DOHH2 (cell line): ENCODE measurements around the gene SLC36A2.

Experiments
- EZH2phosphoT487 ChIP-seq: fragments of 200-600 bp; sonication (generic); IDR thresholded peaks from 2 replicates; pipeline ENCODE4 v1.6.1; 2017; ENCODE audit warnings: borderline replicate concordance, mild to moderate bottlenecking, antibody characterized with exemption, low read length, moderate library complexity, mixed read lengths
- TF ChIP-seq, protein P1 (sequence below): fragments of 200-600 bp; sonication (generic); IDR thresholded peaks from one replicate; pipeline ENCODE4 v1.5.1; 2014; ENCODE audit warnings: antibody characterized with exemption, mild to moderate bottlenecking, low read depth, low read length; ENCODE audit not compliant: poor library complexity, severe bottlenecking

DNA sequence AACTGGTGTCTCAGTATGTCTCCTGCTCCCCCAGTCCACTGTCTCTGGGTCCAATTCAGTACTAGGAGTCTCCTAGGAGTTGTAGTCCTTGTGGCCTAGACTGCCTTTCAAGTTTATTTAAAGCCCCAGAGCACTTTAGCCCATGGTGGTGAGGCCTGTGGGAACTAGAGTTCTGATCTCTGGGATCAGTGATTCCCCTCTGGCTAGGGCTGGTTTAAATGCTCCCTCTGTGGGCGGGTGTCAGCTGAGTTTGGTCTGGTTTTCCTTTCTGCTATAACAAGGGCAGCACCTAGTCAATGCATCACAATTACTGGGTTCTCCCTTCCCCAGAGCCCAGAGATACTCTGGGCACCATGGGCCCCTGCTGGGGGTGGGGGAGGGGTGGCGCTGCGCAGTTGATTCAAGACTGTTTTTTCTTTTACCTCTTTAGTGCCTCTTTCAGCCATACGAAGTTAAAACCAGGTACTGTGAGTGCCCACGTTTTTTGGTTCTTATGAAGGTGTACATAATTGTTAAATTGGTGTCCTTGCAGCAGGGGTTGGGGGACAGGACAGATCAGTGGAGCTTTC is 34.5 kb downstream of the SLC36A2 start:
- TF ChIP-seq, protein P1, sequence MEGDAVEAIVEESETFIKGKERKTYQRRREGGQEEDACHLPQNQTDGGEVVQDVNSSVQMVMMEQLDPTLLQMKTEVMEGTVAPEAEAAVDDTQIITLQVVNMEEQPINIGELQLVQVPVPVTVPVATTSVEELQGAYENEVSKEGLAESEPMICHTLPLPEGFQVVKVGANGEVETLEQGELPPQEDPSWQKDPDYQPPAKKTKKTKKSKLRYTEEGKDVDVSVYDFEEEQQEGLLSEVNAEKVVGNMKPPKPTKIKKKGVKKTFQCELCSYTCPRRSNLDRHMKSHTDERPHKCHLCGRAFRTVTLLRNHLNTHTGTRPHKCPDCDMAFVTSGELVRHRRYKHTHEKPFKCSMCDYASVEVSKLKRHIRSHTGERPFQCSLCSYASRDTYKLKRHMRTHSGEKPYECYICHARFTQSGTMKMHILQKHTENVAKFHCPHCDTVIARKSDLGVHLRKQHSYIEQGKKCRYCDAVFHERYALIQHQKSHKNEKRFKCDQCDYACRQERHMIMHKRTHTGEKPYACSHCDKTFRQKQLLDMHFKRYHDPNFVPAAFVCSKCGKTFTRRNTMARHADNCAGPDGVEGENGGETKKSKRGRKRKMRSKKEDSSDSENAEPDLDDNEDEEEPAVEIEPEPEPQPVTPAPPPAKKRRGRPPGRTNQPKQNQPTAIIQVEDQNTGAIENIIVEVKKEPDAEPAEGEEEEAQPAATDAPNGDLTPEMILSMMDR: no peak
- TF ChIP-seq EZH2phosphoT487: no peak
